Spinal cord (tissue), 10 donors: ENCODE data around the gene BCAS3. TPM values are rescaled to one million over a fixed set of nuclear protein-coding genes. Genes with fewer than 3 reads are reported as not detected.

Experiments
- DNase-seq, 6 donors: peaks; one replicate each; pipeline versions ENCODE4 v3.0.0 to v3.0.0-alpha.2; 2013 to 2015; ENCODE audit warnings: low spot score in 6 of 6, low read depth in 4 of 6
- H3K27ac ChIP-seq: one replicate; pipeline ENCODE4 v1.5.1; 2013; ENCODE audit warnings: low read depth, low read length, control low read depth
- H3K27me3 ChIP-seq: one replicate; pipeline ENCODE4 v1.6.1; 2013; ENCODE audit warnings: low read length; ENCODE audit not compliant: control insufficient read depth, insufficient read depth
- H3K36me3 ChIP-seq: one replicate; pipeline ENCODE4 v1.6.1; 2013; ENCODE audit warnings: low read length; ENCODE audit not compliant: control insufficient read depth, insufficient read depth
- H3K4me1 ChIP-seq: one replicate; pipeline ENCODE4 v1.6.1; 2013; ENCODE audit warnings: low read length; ENCODE audit not compliant: control insufficient read depth, insufficient read depth
- H3K4me3 ChIP-seq: one replicate; pipeline ENCODE4 v1.5.1; 2013; ENCODE audit warnings: low read depth, low read length, control low read depth
- H3K9me3 ChIP-seq: one replicate; pipeline ENCODE4 v1.6.1; 2013; ENCODE audit warnings: low read length; ENCODE audit not compliant: control insufficient read depth, insufficient read depth
- WGBS: methylation state at CpG from one replicate; pipeline ENCODE4 v1.1.5; 2013; ENCODE audit warnings: missing lambda C conversion rate; ENCODE audit not compliant: insufficient coverage; 5-methylcytosine and 5-hydroxymethylcytosine counted together
- polyA plus RNA-seq, 2 donors: library from polyadenylated mRNA; unstranded; fragments of 120-200 nt; gene quantifications; one replicate each; pipeline ENCODE4 v1.2.1, GENCODE V29; 2013; ENCODE audit not compliant: insufficient read length in 2 of 2
- total RNA-seq, 2 donors: library from RNA; depleted of rRNA in 1 of 2; stranded (reverse); fragments of 120-200 nt in 1 of 2; fragments of >200 nt in 1 of 2; gene quantifications; one replicate each; pipeline versions ENCODE4 v1.2.3 to v1.2.4, GENCODE V29; 2013 to 2014
- donor health status: healthy.

Gene BCAS3
- total and polyA plus RNA-seq, 4 donors: 20.5 to 53.4 (median 25.7) TPM

GRCh38 chr17:61384692-61385576, 707.3 kb downstream of the BCAS3 start:
- Histone ChIP-seq H3K9me3 (no peaks in the 10 kb centered on the region), H3K27ac (no peak overlapping the region), H3K4me1 (peaks cover 41% of the 10 kb centered on the region), H3K4me3 (no peak overlapping the region), H3K27me3 (no peaks in the 10 kb centered on the region), H3K36me3 (peaks cover 2% of the 10 kb centered on the region)
- DNase-seq: peak in 1 of 6 donors; percentile 57
- WGBS: 81% methylated on average over 11 of the region's 13 CpGs

GRCh38 chr17:61385577-61386236, 708.1 kb downstream of the BCAS3 start:
- Histone ChIP-seq H3K4me1 (peaks cover 48% of the 10 kb centered on the region), H3K9me3 (no peaks in the 10 kb centered on the region), H3K36me3 (peaks cover 3% of the 10 kb centered on the region), H3K4me3 (no peak overlapping the region), H3K27me3 (peaks cover 6% of the 10 kb centered on the region), H3K27ac (no peak overlapping the region)
- 90% methylated on average over 13 of the region's 15 CpGs for WGBS
- peak in 1 of 6 donors; percentile 51 for DNase-seq

GRCh38 chr17:61386251-61386650, 708.6 kb downstream of the BCAS3 start:
- DNase-seq: no peak
- 83% methylated on average over 6 of the region's 6 CpGs for WGBS
- H3K4me1 ChIP-seq: peaks cover 47% of the 10 kb centered on the region

GRCh38 chr17:61387011-61387410, 709.4 kb downstream of the BCAS3 start:
- H3K27ac ChIP-seq: no peak overlapping the region
- 92% methylated on average over 7 of the region's 8 CpGs for WGBS
- H3K36me3 ChIP-seq: peaks cover 10% of the 10 kb centered on the region
- H3K9me3 ChIP-seq: no peaks in the 10 kb centered on the region
- peaks cover 12% of the 10 kb centered on the region for H3K27me3 ChIP-seq
- peaks cover 45% of the 10 kb centered on the region for H3K4me1 ChIP-seq
- DNase-seq: no peak
- H3K4me3 ChIP-seq: no peak overlapping the region

More at GRCh38 chr17:61386251-61386650, 708.6 kb downstream of the BCAS3 start:
- Histone ChIP-seq H3K4me3 (no peak overlapping the region), H3K27ac (no peak overlapping the region), H3K9me3 (no peaks in the 10 kb centered on the region), H3K27me3 (peaks cover 11% of the 10 kb centered on the region), H3K36me3 (peaks cover 4% of the 10 kb centered on the region)

GRCh38 chr17:61387511-61388305, 710.1 kb downstream of the BCAS3 start:
- H3K4me3 ChIP-seq: no peak overlapping the region
- 88% methylated on average over 7 of the region's 11 CpGs for WGBS
- peaks cover 12% of the 10 kb centered on the region for H3K27me3 ChIP-seq
- no peak for DNase-seq
- no peaks in the 10 kb centered on the region for H3K9me3 ChIP-seq
- peaks cover 45% of the 10 kb centered on the region for H3K4me1 ChIP-seq
- H3K27ac ChIP-seq: no peak overlapping the region
- H3K36me3 ChIP-seq: peaks cover 15% of the 10 kb centered on the region

DNA sequence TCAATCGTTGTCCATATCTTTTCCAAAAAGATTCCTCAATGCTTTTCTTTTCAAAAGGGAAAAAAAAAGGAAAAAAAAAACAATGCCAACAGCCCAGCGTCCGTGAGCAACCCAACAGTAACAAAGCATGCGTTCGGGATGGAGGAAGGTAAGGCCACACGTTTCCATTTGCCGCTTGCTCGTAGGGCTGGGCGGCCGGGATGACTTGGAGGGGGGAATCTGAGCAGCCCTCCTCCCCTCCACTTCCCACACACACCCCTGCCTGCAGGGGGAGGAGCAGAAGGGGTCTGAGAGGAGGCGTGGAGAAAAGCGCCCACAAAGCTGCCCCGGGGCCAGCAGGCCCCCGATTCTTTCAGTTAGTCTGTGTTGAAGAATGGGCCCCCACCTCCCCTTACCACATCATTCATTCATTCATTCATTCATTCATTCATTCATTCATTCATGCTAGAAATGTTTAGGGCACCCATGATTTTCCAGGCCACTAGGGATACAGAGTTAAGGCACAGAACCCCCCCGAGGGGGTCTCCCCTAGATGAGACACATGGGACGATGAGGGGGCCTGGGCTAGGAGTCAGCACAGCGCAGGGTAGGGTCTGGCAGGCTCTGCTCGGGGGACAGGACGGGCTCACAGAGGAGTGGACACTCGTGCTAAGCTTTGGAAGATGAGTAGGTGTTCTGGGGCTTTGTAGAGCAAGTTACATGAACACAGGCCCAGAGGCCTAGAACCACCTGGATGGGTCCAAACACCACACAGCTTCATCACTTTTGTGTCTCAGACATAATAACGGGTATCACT, 711.1 kb downstream of the BCAS3 start:
- Histone ChIP-seq H3K27ac (no peak overlapping the region), H3K27me3 (peaks cover 12% of the 10 kb centered on the region), H3K4me1 (peaks cover 50% of the 10 kb centered on the region), H3K9me3 (no peaks in the 10 kb centered on the region), H3K36me3 (peaks cover 15% of the 10 kb centered on the region), H3K4me3 (no peak overlapping the region)
- 98% methylated on average over 7 of the region's 21 CpGs for WGBS
- no peak for DNase-seq

DNA sequence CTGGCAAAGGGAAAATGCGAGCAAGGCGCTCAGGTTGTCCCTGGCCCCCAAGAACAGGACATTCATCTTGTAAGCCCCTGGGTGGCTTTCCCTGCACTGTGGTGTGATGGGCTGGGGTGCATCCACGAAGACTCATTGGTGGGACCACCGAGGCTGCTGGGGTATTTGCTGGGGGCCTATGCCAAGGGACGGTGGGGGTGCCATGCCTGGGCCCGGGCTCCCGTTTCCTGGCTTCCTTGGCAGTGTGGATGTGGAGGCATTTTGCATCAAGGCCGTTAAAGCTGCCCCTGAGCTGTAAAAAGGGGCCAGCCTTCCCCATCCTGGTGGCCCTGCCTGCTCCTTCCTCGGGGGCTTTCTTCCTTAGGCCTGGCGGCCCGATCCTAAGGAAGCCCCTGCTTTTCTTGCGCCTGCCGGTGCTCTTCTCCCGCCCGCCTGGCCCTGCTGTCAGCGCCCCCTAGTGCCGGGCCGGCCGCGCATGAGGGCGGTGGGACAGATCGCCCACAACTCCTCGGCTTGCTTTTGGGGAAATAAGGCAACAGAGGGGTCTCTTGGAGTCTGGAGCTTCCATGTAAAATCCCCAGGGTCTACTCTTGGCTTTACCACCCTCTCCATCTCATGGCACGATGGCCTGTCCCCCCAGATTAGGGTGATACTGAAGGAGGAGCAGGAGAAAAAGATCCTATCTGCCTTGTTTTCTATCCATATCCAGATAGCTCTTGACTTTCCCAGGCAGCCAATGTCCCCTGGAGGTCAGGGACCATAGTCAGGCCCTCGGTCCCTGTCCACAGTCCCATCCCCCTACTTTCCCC, 712.2 kb downstream of the BCAS3 start:
- peaks cover 15% of the 10 kb centered on the region for H3K36me3 ChIP-seq
- peak in 2 of 6 donors; percentile 59 to 70 for DNase-seq
- peaks cover 53% of the 10 kb centered on the region for H3K4me1 ChIP-seq
- no peaks in the 10 kb centered on the region for H3K9me3 ChIP-seq
- 48% methylated on average over 13 of the region's 25 CpGs for WGBS
- H3K27me3 ChIP-seq: peaks cover 21% of the 10 kb centered on the region
- H3K27ac ChIP-seq: no peak overlapping the region
- H3K4me3 ChIP-seq: no peak overlapping the region

DNA sequence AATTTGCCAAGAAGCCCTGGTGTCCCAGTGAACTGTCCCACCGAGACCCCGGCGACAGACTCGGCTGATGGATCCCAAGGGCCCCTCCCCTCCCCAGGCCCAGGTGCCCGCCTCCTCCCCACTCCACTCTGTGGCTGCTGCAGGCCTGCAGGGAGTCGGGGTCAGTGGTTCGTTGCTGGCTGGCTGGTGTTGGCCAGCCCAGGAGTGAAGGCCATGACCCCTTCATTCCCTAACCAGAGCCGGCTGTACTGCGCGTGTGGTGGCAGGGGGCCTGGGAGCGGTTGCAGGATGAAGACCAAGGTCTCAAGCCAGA, 712.8 kb downstream of the BCAS3 start:
- Histone ChIP-seq H3K27me3 (peaks cover 27% of the 10 kb centered on the region), H3K27ac (no peak overlapping the region), H3K4me3 (no peak overlapping the region), H3K36me3 (peaks cover 14% of the 10 kb centered on the region), H3K9me3 (no peaks in the 10 kb centered on the region), H3K4me1 (peaks cover 53% of the 10 kb centered on the region)
- 84% methylated on average over 11 of the region's 11 CpGs for WGBS
- no peak for DNase-seq
